NCI-H1930 (cell line): ENCODE data around the gene KCNJ9.

ENCODE experiments used
- DNase-seq, 2 experiments: peaks; one replicate each; lab custom pipeline; 2025; lab: John Stamatoyannopoulos, UW

KCNJ9 gene

GRCh38 chr1:160066829-160067745 is 14.3 kb upstream of the KCNJ9 start:
- DNase-seq: no peak

- no peak for DNase-seq
Measured at GRCh38 chr1:160068225-160068624, 13.1 kb upstream of the KCNJ9 start.

GRCh38 chr1:160069460-160070231 is 11.7 kb upstream of the KCNJ9 start, which contains the start of gene KCNJ10:
TSS of gene KCNJ10 (minus strand) at chr1:160070160. CDS start at chr1:160042532, 27,628 bp downstream.
- no peak for DNase-seq

GRCh38 chr1:160070243-160071163 is 10.8 kb upstream of the KCNJ9 start:
- peak; percentile 8 to 26 for DNase-seq

GRCh38 chr1:160071289-160071688 is 10.0 kb upstream of the KCNJ9 start:
- no peak for DNase-seq

- DNase-seq: no peak
Measured at GRCh38 chr1:160074865-160075264, 6.5 kb upstream of the KCNJ9 start.

GRCh38 chr1:160075836-160076235 is 5.5 kb upstream of the KCNJ9 start:
- no peak for DNase-seq

GRCh38 chr1:160076295-160076694 is 5.0 kb upstream of the KCNJ9 start:
- DNase-seq: no peak

GRCh38 chr1:160077486-160077885 is 3.9 kb upstream of the KCNJ9 start:
- no peak for DNase-seq

- DNase-seq: peak in 1 of 2 experiments; percentile 19
Measured at GRCh38 chr1:160078512-160079195, 2.7 kb upstream of the KCNJ9 start.

- DNase-seq: no peak
Measured at GRCh38 chr1:160079448-160079847, 1.9 kb upstream of the KCNJ9 start.

GRCh38 chr1:160080381-160081100 is 797 bp upstream of the KCNJ9 start:
- no peak for DNase-seq

GRCh38 chr1:160082487-160082886 is 1.1 kb downstream of the KCNJ9 start:
- no peak for DNase-seq

GRCh38 chr1:160082926-160083325 is 1.6 kb downstream of the KCNJ9 start:
- no peak for DNase-seq

- peak; percentile 74 to 79 for DNase-seq
Measured at GRCh38 chr1:160083968-160084770, 2.8 kb downstream of the KCNJ9 start.

GRCh38 chr1:160084771-160085321 is 3.5 kb downstream of the KCNJ9 start:
- DNase-seq: no peak

GRCh38 chr1:160085686-160086455 is 4.5 kb downstream of the KCNJ9 start:
- peak; percentile 23 to 76 for DNase-seq

GRCh38 chr1:160086456-160086892 is 5.1 kb downstream of the KCNJ9 start:
- DNase-seq: no peak
